HEK293 (cell line): ENCODE measurements around the gene PTPRG.

Experiments used
- CTCF ChIA-PET: fragments of 350-600 bp; formaldehyde crosslinking; extraction: SDS; loops from one replicate; lab custom pipeline; 2021; ENCODE audit warnings: antibody characterized with exemption; lab: Yijun Ruan, JAX
- POLR2A ChIA-PET: fragments of 300-600 bp; formaldehyde crosslinking; extraction: SDS; loops from one replicate; lab custom pipeline; 2020; ENCODE audit warnings: antibody characterized with exemption, inconsistent platforms; lab: Yijun Ruan, JAX
- H3K27ac ChIP-seq: fragments of 200-500 bp; sonication (Bioruptor generic); 2 replicates; pipeline ENCODE4 v1.5.1; 2014; ENCODE audit warnings: low read depth, low read length, control low read depth, inconsistent platforms; ENCODE audit errors: extremely low read depth
- H3K36me3 ChIP-seq, 2 experiments: fragments of 200-500 bp in 1 of 2; sonication (Bioruptor generic) in 1 of 2; 1 replicate in 1 of 2; 2 replicates in 1 of 2; pipeline ENCODE4 v1.5.1; 2014 to 2017; ENCODE audit warnings: inconsistent platforms in 2 of 2, low read length in 2 of 2; ENCODE audit not compliant: control insufficient read depth in 2 of 2, insufficient read depth in 1 of 2
- H3K4me1 ChIP-seq: fragments of 200-500 bp; sonication (Bioruptor generic); 2 replicates; pipeline ENCODE4 v1.5.1; 2014; ENCODE audit warnings: mild to moderate bottlenecking, low read length, inconsistent platforms; ENCODE audit not compliant: control insufficient read depth, insufficient read depth
- H3K4me3 ChIP-seq: 2 replicates; pipeline ENCODE4 v1.5.1; 2011; ENCODE audit warnings: low read depth, mild to moderate bottlenecking, control low read depth, low read length, moderate library complexity
- H3K9me3 ChIP-seq: fragments of 200-500 bp; sonication (Bioruptor generic); 2 replicates; pipeline ENCODE4 v1.5.1; 2014; ENCODE audit warnings: low read depth, low read length, inconsistent platforms; ENCODE audit not compliant: control insufficient read depth, insufficient read depth
- CTCF ChIP-seq: fragments of 450-650 bp; formaldehyde crosslinking; IDR thresholded peaks from 2 replicates; pipeline ENCODE4 v1.5.1; 2016; ENCODE audit warnings: missing biosample characterization, missing genetic modification characterization
- HOXD13 ChIP-seq: sonication (generic); formaldehyde crosslinking; IDR thresholded peaks from 2 replicates; pipeline ENCODE4 v1.8.0; 2022; ENCODE audit warnings: missing genetic modification reagents, borderline replicate concordance
- PRDM1 ChIP-seq: fragments of 450-650 bp; formaldehyde crosslinking; IDR thresholded peaks from 2 replicates; pipeline ENCODE4; 2016; ENCODE audit warnings: missing biosample characterization, missing genetic modification characterization
- YY1 ChIP-seq: fragments of 450-650 bp; formaldehyde crosslinking; IDR thresholded peaks from 2 replicates; pipeline ENCODE4 v1.5.1; 2018; ENCODE audit warnings: missing biosample characterization, missing genetic modification characterization
- ZBTB21 ChIP-seq: fragments of 450-650 bp; formaldehyde crosslinking; IDR thresholded peaks from 2 replicates; pipeline ENCODE4 v1.5.1; 2017; ENCODE audit warnings: missing biosample characterization, missing genetic modification characterization
- ZBTB6 ChIP-seq: fragments of 450-650 bp; formaldehyde crosslinking; IDR thresholded peaks from 2 replicates; pipeline ENCODE4 v1.5.1; 2017; ENCODE audit warnings: missing biosample characterization, missing genetic modification characterization
- ZIC2 ChIP-seq: fragments of 450-650 bp; formaldehyde crosslinking; IDR thresholded peaks from 2 replicates; pipeline ENCODE4 v1.5.1; 2016; ENCODE audit warnings: missing biosample characterization, missing genetic modification characterization
- ZNF146 ChIP-seq: fragments of 450-650 bp; formaldehyde crosslinking; IDR thresholded peaks from 2 replicates; pipeline ENCODE4 v1.5.1; 2016; ENCODE audit warnings: missing biosample characterization, missing genetic modification characterization
- ZNF148 ChIP-seq: fragments of 450-650 bp; formaldehyde crosslinking; IDR thresholded peaks from 2 replicates; pipeline ENCODE4 v1.5.0; 2017; ENCODE audit warnings: missing biosample characterization, missing genetic modification characterization, borderline replicate concordance
- ZNF155 ChIP-seq: fragments of 450-650 bp; formaldehyde crosslinking; IDR thresholded peaks from 2 replicates; pipeline ENCODE4 v1.5.1; 2016; ENCODE audit warnings: missing biosample characterization, missing genetic modification characterization
- ZNF184 ChIP-seq: fragments of 450-650 bp; IDR thresholded peaks from 2 replicates; pipeline ENCODE4 v1.5.1; 2018; ENCODE audit warnings: missing biosample characterization, mild to moderate bottlenecking, missing genetic modification characterization
- ZNF266 ChIP-seq: fragments of 450-650 bp; formaldehyde crosslinking; IDR thresholded peaks from 2 replicates; pipeline ENCODE4 v1.5.1; 2016; ENCODE audit warnings: missing biosample characterization, missing genetic modification characterization, low read depth
- ZNF302 ChIP-seq: fragments of 450-650 bp; formaldehyde crosslinking; IDR thresholded peaks from 2 replicates; pipeline ENCODE4 v1.5.1; 2016; ENCODE audit warnings: missing biosample characterization, missing genetic modification characterization, low read depth
- ZNF341 ChIP-seq: fragments of 450-650 bp; formaldehyde crosslinking; IDR thresholded peaks from 2 replicates; pipeline ENCODE4; 2016; ENCODE audit warnings: low read depth, missing biosample characterization, missing genetic modification characterization
- ZNF404 ChIP-seq: fragments of 450-650 bp; formaldehyde crosslinking; IDR thresholded peaks from 2 replicates; pipeline ENCODE4 v1.5.1; 2017; ENCODE audit warnings: missing biosample characterization, missing genetic modification characterization
- ZNF48 ChIP-seq: fragments of 450-650 bp; formaldehyde crosslinking; IDR thresholded peaks from 2 replicates; pipeline ENCODE4 v1.5.1; 2016; ENCODE audit warnings: missing biosample characterization, missing genetic modification characterization
- ZNF530 ChIP-seq: fragments of 450-650 bp; formaldehyde crosslinking; IDR thresholded peaks from 2 replicates; pipeline ENCODE4 v1.5.1; 2016; ENCODE audit warnings: low read depth, missing biosample characterization, missing genetic modification characterization
- ZNF624 ChIP-seq: fragments of 450-650 bp; formaldehyde crosslinking; IDR thresholded peaks from 2 replicates; pipeline ENCODE4 v1.5.1; 2017; ENCODE audit warnings: missing biosample characterization, missing genetic modification characterization
- ZNF658 ChIP-seq: fragments of 450-650 bp; formaldehyde crosslinking; IDR thresholded peaks from 2 replicates; pipeline ENCODE4; 2016; ENCODE audit warnings: missing biosample characterization, missing genetic modification characterization
- ZNF768 ChIP-seq: fragments of 450-650 bp; formaldehyde crosslinking; IDR thresholded peaks from 2 replicates; pipeline ENCODE4 v1.5.1; 2018; ENCODE audit warnings: missing biosample characterization, mild to moderate bottlenecking, missing genetic modification characterization

The PTPRG gene

GRCh38 chr3:62208385-62208784 lies 647.0 kb downstream of the PTPRG start:
- peaks cover 0 to 12% of the 10 kb centered on the region in 2 experiments; a peak in 1 of 3 replicates for H3K36me3 ChIP-seq
- TF ChIP-seq ZIC2 (tag by site-specific recombination) (peak; percentile 1; the same call in 1 of the 2 replicates), YY1 (tag by site-specific recombination) (no peak), CTCF (tag by site-specific recombination) (no peak), ZNF148 (tag by site-specific recombination) (no peak), ZNF530 (tag by site-specific recombination) (no peak)
- TF ChIP-seq, all 188 proteins: peak for 1
- H3K4me3 ChIP-seq: no peak overlapping the region
- ChIA-PET POLR2A (no interaction called here), CTCF (interaction anchor here (0.7 kb wide), 1 partner anchor 339 kb away, joined by 3 read pairs; no protein-coding TSS in a partner anchor)
- no peak overlapping the region for H3K27ac ChIP-seq
- H3K9me3 ChIP-seq: no peaks in the 10 kb centered on the region
- peaks cover 4% of the 10 kb centered on the region; the same call in 1 of the 2 replicates for H3K4me1 ChIP-seq

- ChIA-PET POLR2A (no interaction called here), CTCF (interaction anchor here (0.6 kb wide), 1 partner anchor 528 kb away, joined by 3 read pairs; no protein-coding TSS in a partner anchor)
- Histone ChIP-seq H3K4me1 (peaks cover 4% of the 10 kb centered on the region; the same call in 1 of the 2 replicates), H3K36me3 (peaks cover 0 to 4% of the 10 kb centered on the region in 2 experiments; a peak in 1 of 3 replicates), H3K4me3 (no peak overlapping the region), H3K27ac (no peak overlapping the region), H3K9me3 (no peaks in the 10 kb centered on the region)
- TF ChIP-seq ZNF155: no peak
- no peak for TF ChIP-seq ZNF184 (tag by site-specific recombination)
- TF ChIP-seq ZNF404 (tag by site-specific recombination): no peak
- no peak for TF ChIP-seq ZNF624 (tag by site-specific recombination)
- TF ChIP-seq ZNF341 (tag by site-specific recombination): no peak
- no peak for TF ChIP-seq ZNF658 (tag by site-specific recombination)
- no peak for TF ChIP-seq ZBTB21 (tag by site-specific recombination)
- TF ChIP-seq ZNF302 (tag by site-specific recombination): no peak
- no peak for TF ChIP-seq ZNF266
- no peak for TF ChIP-seq PRDM1 (tag by site-specific recombination)
- TF ChIP-seq ZNF146 (tag by site-specific recombination): no peak
- TF ChIP-seq ZNF768 (tag by site-specific recombination): no peak
- no peak for TF ChIP-seq ZBTB6
- TF ChIP-seq HOXD13 (CRISPR knock-in tag): no peak
- no peak for TF ChIP-seq ZNF48 (tag by site-specific recombination)
Observed at GRCh38 chr3:62209101-62209500, 647.7 kb downstream of the PTPRG start.
